Activated T-cell treated with anti-CD3 and anti-CD28 coated beads for 4 hours (primary cell): ENCODE measurements around the gene RPL23.

Source experiments
- DNase-seq: peaks from one replicate; pipeline ENCODE4 v3.0.0-alpha.2; 2020

RPL23 gene

GRCh38 chr17:38883592-38884526 is 30.3 kb upstream of the RPL23 start:
- DNase-seq, result no peak

GRCh38 chr17:38882870-38883269 is 29.3 kb upstream of the RPL23 start:
- no peak for DNase-seq

- DNase-seq, result no peak
Measured at GRCh38 chr17:38881600-38882191, 28.2 kb upstream of the RPL23 start.

GRCh38 chr17:38879878-38880665 is 26.6 kb upstream of the RPL23 start:
- no peak for DNase-seq

GRCh38 chr17:38877130-38877851 is 23.8 kb upstream of the RPL23 start:
- DNase-seq, result no peak

GRCh38 chr17:38875477-38876075 is 22.1 kb upstream of the RPL23 start:
- DNase-seq, result no peak

- DNase-seq, result no peak
Measured at GRCh38 chr17:38874505-38875400, 21.2 kb upstream of the RPL23 start.

- no peak for DNase-seq
Measured at GRCh38 chr17:38873640-38874380, 20.3 kb upstream of the RPL23 start.

GRCh38 chr17:38872671-38873385 is 19.3 kb upstream of the RPL23 start:
- DNase-seq, result no peak

GRCh38 chr17:38872027-38872511 is 18.5 kb upstream of the RPL23 start:
- DNase-seq, result no peak

- peak; percentile 79 for DNase-seq
Measured at GRCh38 chr17:38871247-38872015, 17.9 kb upstream of the RPL23 start.

GRCh38 chr17:38870259-38871165 is 17.0 kb upstream of the RPL23 start:
- peak; percentile 50 for DNase-seq

GRCh38 chr17:38869526-38870258 is 16.2 kb upstream of the RPL23 start, which contains the start of gene LASP1:
Gene LASP1, plus strand, starts transcription at chr17:38870058. Its CDS starts 132 bp downstream, at chr17:38870190.
- DNase-seq, result peak; percentile 74

- peak; percentile 88 for DNase-seq
Measured at GRCh38 chr17:38868817-38869525, 15.4 kb upstream of the RPL23 start.

- no peak for DNase-seq
Measured at GRCh38 chr17:38867968-38868816, 14.7 kb upstream of the RPL23 start.
